ENCODE results near the gene RNF31.
"Not testable (repeated sequence)": the region's sequence is repeated elsewhere in the genome, so short reads cannot be mapped to it uniquely, and the experiment has no call there.

RNF31 gene

GRCh38 chr14:24184104-24184970, 37.0 kb downstream of the RNF31 start:
- DNase-seq: no peak

DNA sequence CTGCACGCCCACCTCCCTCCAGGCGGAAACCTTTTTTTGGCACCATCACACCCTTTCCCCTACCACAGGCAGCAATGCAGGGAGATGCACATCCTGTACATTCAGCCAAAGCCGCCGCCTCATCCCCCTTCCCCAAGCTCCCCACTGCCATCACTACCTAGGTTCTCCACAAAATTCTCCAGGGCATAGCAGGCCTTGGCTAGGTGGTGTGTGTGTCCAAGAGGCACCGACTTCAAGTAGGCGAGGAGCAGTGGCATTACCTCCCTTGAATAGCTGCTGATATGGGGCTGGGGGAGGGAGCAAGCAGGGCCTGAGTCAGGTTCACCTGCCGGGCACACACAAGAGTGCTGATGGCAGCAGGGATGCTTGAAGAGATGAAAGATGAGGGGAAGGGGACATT, 37.7 kb downstream of the RNF31 start:
- DNase-seq: no peak

GRCh38 chr14:24185741-24186140, 38.4 kb downstream of the RNF31 start:
- DNase-seq: no peak

DNA sequence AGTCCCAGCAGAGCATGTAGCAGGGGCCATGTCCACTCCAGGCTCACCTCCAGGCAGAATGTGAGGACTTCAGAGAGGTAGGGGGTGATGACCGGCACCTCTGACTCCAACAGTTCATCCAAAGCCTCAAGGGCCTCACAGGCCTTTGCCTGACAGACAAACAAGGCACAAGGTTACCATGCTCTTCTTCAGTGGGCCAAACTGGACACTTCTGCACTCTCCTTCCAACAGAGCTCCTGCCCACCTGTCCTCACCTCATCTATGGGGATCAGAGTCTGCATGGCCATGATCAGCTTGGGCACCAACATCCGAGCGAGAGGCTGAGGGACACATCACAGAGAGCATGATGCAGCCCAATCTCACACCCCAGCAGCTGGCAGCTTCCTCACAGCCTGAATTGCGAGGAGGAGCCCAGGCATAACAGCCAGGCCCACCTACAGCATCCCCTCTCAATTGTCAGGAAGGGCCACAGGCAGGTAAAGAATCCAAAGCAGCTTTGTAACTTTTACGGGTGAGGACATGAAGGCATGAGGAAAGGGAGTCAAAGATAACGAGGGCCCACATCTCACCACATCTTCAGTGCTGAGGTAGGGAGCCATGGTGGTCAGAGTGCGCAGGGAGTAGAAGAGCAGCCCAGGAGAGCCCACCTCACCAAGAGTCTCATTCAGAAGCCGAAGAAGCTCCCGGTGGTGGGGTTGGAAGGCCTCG, 39.7 kb downstream of the RNF31 start:
- DNase-seq: no peak

DNA sequence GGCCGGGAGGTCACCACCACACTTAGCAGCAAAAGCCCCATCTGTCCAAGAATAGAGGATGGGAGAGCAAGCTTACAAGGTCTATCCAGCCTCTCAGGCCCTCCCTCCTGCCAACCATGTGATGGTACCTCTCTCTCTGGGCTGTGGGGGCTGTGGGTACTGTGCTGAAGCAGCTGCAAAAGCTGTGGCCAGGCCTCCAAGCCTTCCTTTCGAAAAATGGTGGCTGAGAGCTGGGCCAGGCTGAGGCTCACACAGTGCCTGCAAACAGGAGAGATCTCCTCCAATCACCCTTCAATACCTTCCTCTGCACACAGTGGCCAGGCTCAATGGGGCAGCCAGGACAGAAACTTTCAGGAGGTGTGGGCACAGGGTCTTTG, 40.2 kb downstream of the RNF31 start:
- no peak for DNase-seq

DNA sequence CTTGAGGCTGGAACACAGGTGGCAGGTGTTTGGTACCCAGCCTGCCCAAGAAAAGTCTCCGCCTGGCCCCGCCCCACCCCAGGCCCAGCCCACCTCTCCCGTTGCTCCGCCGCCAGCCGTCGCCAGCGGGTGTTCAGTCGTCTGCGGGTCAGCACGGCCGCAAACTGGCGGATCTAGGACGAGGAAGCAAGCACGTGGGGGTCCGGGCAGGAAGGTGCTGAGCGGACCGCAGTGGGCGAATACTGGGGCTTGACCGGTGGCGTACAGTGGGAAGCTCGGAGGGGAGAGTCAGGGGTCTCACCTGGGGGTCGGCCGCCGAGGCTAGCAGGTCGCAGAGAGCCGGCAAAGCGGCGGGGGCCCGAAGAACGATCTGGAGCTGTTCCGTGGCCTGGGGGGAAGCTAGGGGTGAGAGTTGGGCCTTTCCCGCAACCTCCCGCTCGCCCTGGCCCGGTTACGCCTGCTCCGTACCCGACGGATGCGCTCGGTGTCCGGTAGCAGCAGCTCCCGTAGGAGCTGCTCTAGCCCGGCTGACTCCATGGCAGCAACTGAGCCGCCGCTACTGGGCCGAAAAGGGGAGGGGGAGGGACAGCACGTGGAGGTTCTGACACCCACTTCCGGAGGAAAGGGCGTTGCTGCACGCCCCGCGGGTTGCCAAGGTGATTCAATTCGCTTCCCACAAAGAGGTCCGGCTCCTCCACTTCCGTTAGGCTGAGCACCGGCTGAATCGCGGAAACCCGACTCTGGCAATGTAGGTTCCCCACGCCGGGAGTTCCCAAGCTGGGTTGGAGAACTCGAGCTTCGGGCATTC, 41.2 kb downstream of the RNF31 start, which contains the start of gene IPO4:
Gene IPO4 (minus strand): TSS at position 566 of the 808 bp plus-strand sequence. CDS start 29 bp downstream, at position 537.
- peak; percentile 96 for DNase-seq

- no peak for DNase-seq
Measured at GRCh38 chr14:24189059-24189375, 41.7 kb downstream of the RNF31 start.

DNA sequence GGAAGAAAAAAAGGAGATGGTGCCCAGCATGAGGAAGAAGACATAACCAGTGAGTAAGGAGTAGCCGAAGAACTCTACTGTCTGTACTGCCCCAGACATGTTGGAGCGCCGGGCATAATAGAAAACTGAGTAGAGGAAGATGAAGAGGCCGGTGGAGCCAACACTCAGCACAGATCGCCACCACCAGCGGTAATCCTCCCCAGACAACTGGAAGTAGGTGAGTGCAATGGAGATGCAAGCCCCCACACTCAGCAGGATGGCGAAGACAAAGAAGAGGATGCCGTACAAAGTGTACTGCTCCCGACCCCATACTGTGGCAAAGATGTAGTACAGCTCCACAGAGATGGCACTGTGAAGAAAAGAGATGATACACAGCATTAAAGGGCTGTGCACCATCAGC, 42.2 kb downstream of the RNF31 start:
- no peak for DNase-seq

GRCh38 chr14:24190416-24190815, 43.1 kb downstream of the RNF31 start:
- DNase-seq: no peak

GRCh38 chr14:24192933-24193332, 45.6 kb downstream of the RNF31 start:
- no peak for DNase-seq

DNA sequence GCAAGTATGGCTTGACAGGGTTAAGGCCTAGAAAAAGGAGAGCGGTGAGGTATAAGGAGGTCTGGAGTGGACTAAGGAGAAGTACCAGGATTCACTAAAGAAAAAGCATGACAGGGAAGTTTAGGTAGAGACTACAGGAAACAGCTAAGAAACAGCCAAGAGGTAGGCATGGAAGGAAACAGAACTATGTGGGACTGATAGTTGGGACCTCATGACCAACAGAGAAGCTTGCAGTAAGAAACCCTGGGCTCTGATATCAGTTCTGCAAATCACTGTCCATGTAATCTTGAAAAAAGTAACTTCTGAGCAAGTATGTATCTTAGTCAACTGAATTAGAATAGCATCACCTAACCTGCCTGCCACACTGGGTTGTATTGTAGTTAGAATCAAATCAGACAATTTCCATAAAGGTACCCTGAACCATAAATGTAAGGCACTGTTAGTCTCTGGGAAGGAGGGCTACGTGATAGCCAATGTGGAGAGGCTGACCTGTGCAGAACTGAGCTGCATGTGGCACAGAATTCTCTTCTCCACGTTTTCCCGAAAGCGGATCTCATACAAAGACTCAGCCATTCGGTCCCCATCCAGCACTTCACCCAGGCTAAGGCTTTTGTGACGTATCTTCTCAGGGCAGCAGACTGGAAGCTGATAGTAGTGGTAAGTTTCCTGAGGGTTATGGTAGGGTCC, 47.0 kb downstream of the RNF31 start:
- DNase-seq: no peak

DNA sequence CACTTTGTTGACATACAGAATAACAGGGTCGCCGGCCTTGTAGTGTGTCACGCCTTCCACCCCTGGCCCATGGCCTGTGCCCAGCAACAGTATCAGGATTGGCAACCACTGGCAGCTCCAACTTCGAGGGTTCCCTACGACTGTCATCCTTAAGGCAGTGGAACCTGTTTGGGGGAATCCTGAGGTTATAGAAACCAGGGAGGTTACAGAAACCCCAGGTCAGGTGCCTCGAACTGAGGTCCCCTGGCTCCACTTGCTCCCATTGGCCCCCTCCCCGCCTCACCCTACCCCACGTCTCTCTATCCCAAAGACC, 47.5 kb downstream of the RNF31 start:
- DNase-seq: no peak

DNA sequence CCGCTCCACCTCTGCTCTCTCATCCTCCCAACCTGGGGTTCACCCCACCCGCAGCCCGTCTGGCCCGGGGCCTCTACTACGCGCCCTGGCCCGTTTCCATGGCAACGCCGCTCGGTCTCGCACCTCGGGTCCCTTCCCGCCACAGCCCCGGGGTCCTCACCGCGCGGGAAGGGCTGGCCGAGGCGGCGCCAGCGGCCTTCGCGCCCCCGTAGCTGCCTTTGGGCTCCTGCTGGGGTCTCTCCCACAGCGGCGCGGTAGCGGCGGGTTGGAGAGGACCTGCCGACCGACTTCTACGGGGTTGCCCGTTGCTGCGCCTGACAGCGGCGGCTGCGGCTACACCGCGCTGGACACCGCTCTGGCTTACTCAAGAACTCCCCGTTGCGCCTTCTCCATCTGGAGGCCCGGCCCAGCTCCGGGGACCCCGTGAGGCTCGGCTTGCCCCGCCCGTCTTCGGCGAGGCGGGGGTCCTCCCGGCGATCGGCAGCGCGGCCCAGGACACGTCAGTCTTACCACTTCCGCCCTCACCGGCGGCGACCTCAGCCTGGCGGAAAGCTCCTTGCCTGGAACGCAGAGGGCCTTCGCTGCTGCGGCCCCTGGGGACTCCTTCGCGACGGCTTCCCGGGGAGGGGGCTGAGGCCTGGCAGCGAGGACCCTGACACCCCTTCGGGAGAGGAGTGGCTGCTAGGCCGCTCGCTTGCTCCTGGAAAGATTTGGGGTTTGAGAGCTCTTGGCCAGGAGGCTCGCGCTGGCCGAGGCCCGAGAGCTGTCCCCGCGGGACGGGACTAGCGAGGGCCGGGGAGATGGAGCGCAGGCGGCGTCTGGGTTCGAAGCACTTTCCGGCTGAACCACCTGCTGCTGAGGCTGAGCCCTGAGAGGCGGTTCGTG, 48.1 kb downstream of the RNF31 start, which contains the start of gene TM9SF1:
Gene TM9SF1 (minus strand): TSS at position 256 of the 885 bp plus-strand sequence. CDS start 422 bp downstream, outside the sequence.
- DNase-seq: peak; percentile 89

- no peak for DNase-seq
Measured at GRCh38 chr14:24196071-24197055, 49.1 kb downstream of the RNF31 start.

- DNase-seq: no peak
Measured at GRCh38 chr14:24197056-24197450, 49.8 kb downstream of the RNF31 start.

DNA sequence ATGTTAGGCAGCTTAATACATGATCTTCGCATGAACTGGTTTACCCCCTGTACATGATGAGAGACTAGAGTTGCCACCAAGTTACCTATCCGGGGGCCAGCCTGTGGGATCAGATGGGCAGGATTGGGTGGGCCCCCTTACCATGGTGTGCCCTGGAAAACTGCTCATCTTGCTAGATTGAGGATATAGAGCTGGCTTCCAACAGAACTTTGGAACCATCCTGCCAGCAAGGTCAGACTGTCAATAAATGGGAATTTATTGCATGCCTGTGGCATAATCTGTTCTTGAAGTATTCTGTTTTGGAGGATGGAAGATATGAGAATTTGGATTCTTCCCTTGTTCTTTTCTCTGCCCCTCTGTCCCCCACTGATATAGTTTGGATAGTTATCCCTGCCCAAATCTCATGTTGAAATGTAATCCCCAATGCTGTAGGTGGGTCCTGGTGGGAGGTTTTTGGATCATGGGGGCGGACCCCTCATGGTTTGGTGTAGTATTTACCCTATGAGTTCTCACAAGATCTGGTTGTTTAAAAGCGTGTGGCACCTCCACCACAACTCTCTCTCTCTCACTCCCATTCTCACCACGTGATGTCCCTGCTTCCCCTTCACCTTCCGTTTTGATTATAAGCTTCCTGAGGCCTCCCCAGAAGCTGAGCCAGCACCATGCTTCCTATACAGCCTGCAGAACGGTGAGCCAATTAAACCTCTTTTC, 51.7 kb downstream of the RNF31 start:
- no peak for DNase-seq

DNA sequence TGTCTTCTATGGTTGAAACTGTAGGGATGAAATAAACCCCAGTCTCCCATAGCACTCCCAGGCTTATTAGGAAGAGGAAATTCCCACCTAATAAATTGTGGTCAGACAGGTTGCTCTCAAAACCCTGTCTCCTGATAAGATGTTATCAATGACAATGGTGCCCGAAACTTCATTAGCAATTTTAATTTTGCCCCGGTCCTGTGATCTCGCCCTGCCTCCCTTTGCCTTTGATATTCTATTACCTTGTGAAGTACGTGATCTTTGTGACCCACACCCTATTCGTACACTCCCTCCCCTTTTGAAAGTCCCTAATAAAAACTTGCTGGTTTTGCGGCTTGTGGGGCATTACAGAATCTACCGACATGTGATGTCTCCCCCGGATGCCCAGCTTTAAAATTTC, 55.2 kb downstream of the RNF31 start:
- DNase-seq: not testable (repeated sequence)

- not testable (repeated sequence) for DNase-seq
Measured at GRCh38 chr14:24203249-24203886, 56.1 kb downstream of the RNF31 start.

Measured in stimulated activated CD8-positive, alpha-beta memory T cell treated with anti-CD3 and anti-CD28 coated beads, Interleukin-4, amount 100 ng/mL, for 48 hours (primary cell).